HCT116 (cell line): ENCODE measurements around the gene HOXD8.

Source experiments
- ATF3 ChIP-seq: IDR thresholded peaks from 2 replicates; pipeline ENCODE4 v1.6.1; 2012
- CEBPB ChIP-seq: IDR thresholded peaks from 2 replicates; pipeline ENCODE4 v1.6.1; 2012; ENCODE audit warnings: low read depth
- CTCF ChIP-seq, 3 experiments: fragments of 200-600 bp in 1 of 3; sonication (generic) in 1 of 3; IDR thresholded peaks in 2 of 3; conservative IDR thresholded peaks in 1 of 3; 2 replicates each; pipeline ENCODE4 v1.5.1; 2012 to 2017; ENCODE audit warnings: low read depth in 2 of 3, low read length in 2 of 3, antibody characterized with exemption in 1 of 3, borderline replicate concordance in 1 of 3, control low read depth in 1 of 3, mild to moderate bottlenecking in 1 of 3, mixed read lengths in 1 of 3, mixed run types in 1 of 3, moderate library complexity in 1 of 3; ENCODE audit not compliant: insufficient read depth in 1 of 3
- ELF1 ChIP-seq: IDR thresholded peaks from 2 replicates; pipeline ENCODE4 v1.6.1; 2012; ENCODE audit warnings: low read depth, borderline replicate concordance
- EZH2 ChIP-seq: fragments of 200-600 bp; sonication (generic); IDR thresholded peaks from 2 replicates; pipeline ENCODE4 v1.6.1; 2017; ENCODE audit warnings: antibody characterized with exemption, mixed run types
- EZH2phosphoT487 ChIP-seq: fragments of 200-600 bp; IDR thresholded peaks from 2 replicates; pipeline ENCODE4 v1.6.1; 2018; ENCODE audit warnings: antibody characterized with exemption, borderline replicate concordance
- MAX ChIP-seq: IDR thresholded peaks from 2 replicates; pipeline ENCODE4 v1.6.1; 2012
- POLR2A ChIP-seq: IDR thresholded peaks from 2 replicates; pipeline ENCODE4 v1.7.0; 2011; ENCODE audit warnings: borderline replicate concordance; ENCODE audit not compliant: insufficient read depth, insufficient read length; ENCODE audit errors: extremely low read depth
- POLR2AphosphoS5 ChIP-seq: IDR thresholded peaks from 2 replicates; pipeline ENCODE4 v1.6.1; 2011; ENCODE audit warnings: mild to moderate bottlenecking, low read depth, low read length, moderate library complexity
- YY1 ChIP-seq: IDR thresholded peaks from 2 replicates; pipeline ENCODE4 v1.6.1; 2011; ENCODE audit warnings: low read length, low read depth, moderate library complexity, mild to moderate bottlenecking; ENCODE audit not compliant: insufficient replicate concordance; ENCODE audit errors: extremely low read depth
- ZNF274 ChIP-seq: fragments of 200-500 bp; sonication (Bioruptor generic); IDR thresholded peaks from 2 replicates; pipeline ENCODE4 v1.6.1; 2014; ENCODE audit warnings: mild to moderate bottlenecking, low read depth, low read length, inconsistent platforms

- TF ChIP-seq POLR2A (no peak), CTCF (IDR thresholded peaks at IDR 0.05 in 2 of 3, conservative IDR thresholded peaks at IDR 0.05 in 1 of 3; ENCODE audit: borderline replicate concordance in 1 of 3, insufficient read depth in 1 of 3, low read depth in 2 of 3, low read length in 2 of 3) (no peak), EZH2 (no peak), ZNF274 (no peak), EZH2phosphoT487 (no peak), MAX (no peak), POLR2AphosphoS5 (no peak), ATF3 (no peak), YY1 (no peak), CEBPB (no peak), ELF1 (no peak)
These were observed 20.0 kb downstream of the HOXD8 start for GRCh38 chr2:176149481-176149938.
